Measurements from ENCODE around the gene FER1L5. TPM values are rescaled to one million over a fixed set of nuclear protein-coding genes. Genes with fewer than 3 reads are reported as not detected.
A peak's percentile ranks its signal among the peaks of the same experiment; 100 is the strongest.

Gene FER1L5
- total and polyA plus RNA-seq, 12 donors, result 0.02 to 0.87 (median 0.14) TPM; not detected in 1

- DNase-seq, result peak; percentile 90 to 95 (median 95)
- intact Hi-C loops (cut with DNase I), result no loop called here
- Histone ChIP-seq H3K36me3 (replicated peaks in 1 of 2) (peaks cover 0 to 11% of the 10 kb centered on the region in 2 donors), H3K27ac (peak overlapping the region; percentile 65 to 98 (median 94)), H3K4me1 (replicated peaks in 1 of 2) (peaks cover 12 to 27% of the 10 kb centered on the region in 2 donors), H3K4me3 (peak overlapping the region in 3 of 4 donors; percentile 28 to 80 (median 48)), H3K27me3 (no peaks in the 10 kb centered on the region), H3K9me3 (replicated peaks in 1 of 3) (no peaks in the 10 kb centered on the region)
- 1 to 3% (median 1%) methylated on average over 13 to 50 of the region's 50 CpGs for WGBS, 4 donors
- no peak for TF ChIP-seq CTCF (IDR thresholded peaks at IDR 0.05)
- peak in 1 of 2 donors; percentile 85 for TF ChIP-seq POLR2A (IDR thresholded peaks at IDR 0.05)
Observed at GRCh38 chr2:96637385-96638143, 5.0 kb upstream of the FER1L5 start.

- WGBS, 4 donors, result 7 to 26% (median 11%) methylated on average over 15 to 67 of the region's 67 CpGs
- Histone ChIP-seq H3K27ac (peak within 1 kb of the TSS; percentile 65 to 98 (median 94)), H3K36me3 (replicated peaks in 1 of 2) (peaks cover 0 to 11% of the 10 kb centered on the region in 2 donors), H3K9me3 (replicated peaks in 1 of 3) (no peaks in the 10 kb centered on the region), H3K4me3 (peak within 1 kb of the TSS in 3 of 4 donors; percentile 28 to 80 (median 48)), H3K4me1 (replicated peaks in 1 of 2) (peaks cover 12 to 27% of the 10 kb centered on the region in 2 donors), H3K27me3 (no peaks in the 10 kb centered on the region)
- peak; percentile 88 to 93 (median 91) for DNase-seq
- intact Hi-C loops (cut with DNase I), result no loop called here
- TF ChIP-seq POLR2A (IDR thresholded peaks at IDR 0.05) (peak; percentile 88 to 99), CTCF (IDR thresholded peaks at IDR 0.05) (peak in 1 of 6 experiments; percentile 70)
Observed at GRCh38 chr2:96638144-96639121, 4.1 kb upstream of the FER1L5 start, which contains the start of gene KANSL3. TSS of gene KANSL3 (minus strand) at chr2:96638312. CDS start at chr2:96637135, 1,177 bp downstream.

DNA sequence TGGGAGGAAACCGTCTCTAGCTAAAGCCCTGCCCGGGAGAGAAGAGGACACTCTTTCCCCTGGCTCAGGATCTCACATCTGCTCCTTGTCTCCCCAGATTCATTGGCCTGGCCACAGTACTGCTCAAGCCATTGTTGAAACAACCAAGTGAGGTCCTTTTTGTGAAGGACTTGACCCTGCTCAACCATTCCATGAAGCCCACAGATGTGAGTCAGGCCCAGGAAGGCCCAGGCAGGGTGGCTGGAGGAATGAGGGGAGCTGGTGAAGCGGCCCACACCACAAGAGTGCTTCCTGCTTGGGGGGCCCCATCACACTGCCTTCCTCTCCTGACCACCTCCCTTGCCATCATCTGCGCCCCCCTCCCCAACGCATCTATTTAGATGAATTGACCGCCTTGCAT, 5.1 kb downstream of the FER1L5 start:
- no peak for TF ChIP-seq POLR2A (IDR thresholded peaks at IDR 0.05)
- TF ChIP-seq CTCF (IDR thresholded peaks at IDR 0.05), result no peak
- Histone ChIP-seq H3K9me3 (replicated peaks in 1 of 3) (no peaks in the 10 kb centered on the region), H3K36me3 (replicated peaks in 1 of 2) (no peaks in the 10 kb centered on the region), H3K27ac (no peak overlapping the region), H3K27me3 (no peaks in the 10 kb centered on the region), H3K4me3 (no peak overlapping the region), H3K4me1 (replicated peaks in 1 of 2) (no peaks in the 10 kb centered on the region)
- intact Hi-C loops (cut with DNase I), result no loop called here
- WGBS, 4 donors, result 88 to 94% (median 91%) methylated on average over 4 to 6 of the region's 6 CpGs
- no peak for DNase-seq

Data from adrenal gland (tissue), 12 donors.